ENCODE results near the gene EXD3. TPM values are rescaled to one million over a fixed set of nuclear protein-coding genes. Genes with fewer than 3 reads are reported as not detected.

The EXD3 gene
- total RNA-seq, 1 donor from 2014 or later, result 19.5 TPM

GRCh38 chr9:137302449-137303150, 120.4 kb downstream of the EXD3 start:
- Mint-ChIP-seq H3K9me3 (no peaks in the 10 kb centered on the region), H3K27ac (no peak overlapping the region), H3K36me3 (no peaks in the 10 kb centered on the region), H3K4me3 (peak overlapping the region; percentile 54), H3K27me3 (peaks cover 20% of the 10 kb centered on the region), H3K4me1 (ENCODE audit: unreplicated experiment) (no peaks in the 10 kb centered on the region)
- TF ChIP-seq CTCF (conservative IDR thresholded peaks at IDR 0.05), result peak; percentile 84
- DNase-seq (ENCODE audit: extremely low spot score, unreplicated experiment), result no peak

GRCh38 chr9:137302118-137302448, 120.9 kb downstream of the EXD3 start, which contains the start of gene NRARP:
Gene NRARP, minus strand, starts transcription at chr9:137302271. Its CDS starts 343 bp downstream, at chr9:137301928.
- peak; percentile 90 for DNase-seq (ENCODE audit: extremely low spot score, unreplicated experiment)
- Mint-ChIP-seq H3K36me3 (no peaks in the 10 kb centered on the region), H3K27ac (no peak within 1 kb of the TSS), H3K4me3 (peak within 1 kb of the TSS; percentile 92), H3K9me3 (no peaks in the 10 kb centered on the region), H3K4me1 (ENCODE audit: unreplicated experiment) (no peaks in the 10 kb centered on the region), H3K27me3 (peaks cover 24% of the 10 kb centered on the region)
- TF ChIP-seq CTCF (conservative IDR thresholded peaks at IDR 0.05), result no peak

GRCh38 chr9:137301081-137301947, 121.6 kb downstream of the EXD3 start:
- peaks cover 5% of the 10 kb centered on the region for H3K4me1 Mint-ChIP-seq (ENCODE audit: unreplicated experiment)
- H3K27me3 Mint-ChIP-seq, result peaks cover 31% of the 10 kb centered on the region
- peak overlapping the region; percentile 92 for H3K4me3 Mint-ChIP-seq
- TF ChIP-seq CTCF (conservative IDR thresholded peaks at IDR 0.05), result peak; percentile 53
- H3K27ac Mint-ChIP-seq, result peak overlapping the region; percentile 86
- H3K36me3 Mint-ChIP-seq, result no peaks in the 10 kb centered on the region
- no peaks in the 10 kb centered on the region for H3K9me3 Mint-ChIP-seq
- no peak for DNase-seq (ENCODE audit: extremely low spot score, unreplicated experiment)

GRCh38 chr9:137300567-137301080, 122.3 kb downstream of the EXD3 start:
- no peak for TF ChIP-seq CTCF (conservative IDR thresholded peaks at IDR 0.05)
- peaks cover 5% of the 10 kb centered on the region for H3K4me1 Mint-ChIP-seq (ENCODE audit: unreplicated experiment)
- no peaks in the 10 kb centered on the region for H3K9me3 Mint-ChIP-seq
- peaks cover 32% of the 10 kb centered on the region for H3K27me3 Mint-ChIP-seq
- no peaks in the 10 kb centered on the region for H3K36me3 Mint-ChIP-seq
- H3K4me3 Mint-ChIP-seq, result peak overlapping the region; percentile 92
- DNase-seq (ENCODE audit: extremely low spot score, unreplicated experiment), result no peak
- H3K27ac Mint-ChIP-seq, result peak overlapping the region; percentile 86

GRCh38 chr9:137299938-137300337, 123.0 kb downstream of the EXD3 start:
- Mint-ChIP-seq H3K27me3 (peaks cover 32% of the 10 kb centered on the region), H3K4me1 (ENCODE audit: unreplicated experiment) (peaks cover 5% of the 10 kb centered on the region), H3K27ac (peak overlapping the region; percentile 83), H3K36me3 (no peaks in the 10 kb centered on the region), H3K9me3 (no peaks in the 10 kb centered on the region), H3K4me3 (peak overlapping the region; percentile 88)
- no peak for TF ChIP-seq CTCF (conservative IDR thresholded peaks at IDR 0.05)
- no peak for DNase-seq (ENCODE audit: extremely low spot score, unreplicated experiment)
